ENCODE measurements around the gene GRID2IP.

GRCh38 chr7:6505685-6506559, 45.3 kb downstream of the GRID2IP start:
- TF ChIP-seq EP300 (IDR thresholded peaks at IDR 0.05), result no peak
- no peak for TF ChIP-seq CTCF (IDR thresholded peaks at IDR 0.05)
